Liver (tissue), 3 donors: ENCODE measurements around the gene DRAXIN.

Experiments
- JUND ChIP-seq, 2 donors: IDR thresholded peaks; 2 replicates each; pipeline ENCODE4 v1.6.1; 2016; ENCODE audit warnings: antibody characterized with exemption in 2 of 2
- TF ChIP-seq, protein P1 (sequence below): fragments of 150-350 bp; IDR thresholded peaks from 2 replicates; pipeline ENCODE4 v1.5.1; 2017; ENCODE audit warnings: improper control_type of control experiment, low read depth, low read length; ENCODE audit not compliant: missing input control
- TF ChIP-seq, protein P2 (sequence below): IDR thresholded peaks from 2 replicates; pipeline ENCODE4 v1.6.1; 2016; ENCODE audit warnings: antibody characterized with exemption
- donor health status: healthy.
- donor health status: healthy.

DNA sequence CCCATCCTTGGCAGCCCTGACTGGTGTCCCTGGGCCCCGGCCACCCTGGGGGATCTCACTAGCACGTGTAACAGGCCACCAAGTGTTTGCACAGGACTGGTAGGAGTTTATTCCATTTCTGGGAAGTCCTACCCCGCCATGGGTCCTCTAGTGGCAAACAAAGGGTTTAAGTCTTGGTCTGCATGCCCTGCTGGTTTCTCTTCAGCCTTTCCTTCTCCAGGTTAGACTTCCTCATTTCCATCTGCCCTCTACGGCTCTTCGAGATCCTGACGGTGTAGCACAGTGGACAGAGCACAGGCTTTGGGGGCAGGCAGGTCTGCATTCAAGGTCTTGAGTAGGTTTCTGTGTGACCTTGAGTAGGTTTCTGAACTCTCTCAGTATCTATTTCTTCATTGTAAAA lies 47.3 kb downstream of the DRAXIN start:
- TF ChIP-seq, protein P1, sequence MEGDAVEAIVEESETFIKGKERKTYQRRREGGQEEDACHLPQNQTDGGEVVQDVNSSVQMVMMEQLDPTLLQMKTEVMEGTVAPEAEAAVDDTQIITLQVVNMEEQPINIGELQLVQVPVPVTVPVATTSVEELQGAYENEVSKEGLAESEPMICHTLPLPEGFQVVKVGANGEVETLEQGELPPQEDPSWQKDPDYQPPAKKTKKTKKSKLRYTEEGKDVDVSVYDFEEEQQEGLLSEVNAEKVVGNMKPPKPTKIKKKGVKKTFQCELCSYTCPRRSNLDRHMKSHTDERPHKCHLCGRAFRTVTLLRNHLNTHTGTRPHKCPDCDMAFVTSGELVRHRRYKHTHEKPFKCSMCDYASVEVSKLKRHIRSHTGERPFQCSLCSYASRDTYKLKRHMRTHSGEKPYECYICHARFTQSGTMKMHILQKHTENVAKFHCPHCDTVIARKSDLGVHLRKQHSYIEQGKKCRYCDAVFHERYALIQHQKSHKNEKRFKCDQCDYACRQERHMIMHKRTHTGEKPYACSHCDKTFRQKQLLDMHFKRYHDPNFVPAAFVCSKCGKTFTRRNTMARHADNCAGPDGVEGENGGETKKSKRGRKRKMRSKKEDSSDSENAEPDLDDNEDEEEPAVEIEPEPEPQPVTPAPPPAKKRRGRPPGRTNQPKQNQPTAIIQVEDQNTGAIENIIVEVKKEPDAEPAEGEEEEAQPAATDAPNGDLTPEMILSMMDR: no peak
- TF ChIP-seq, protein P2, sequence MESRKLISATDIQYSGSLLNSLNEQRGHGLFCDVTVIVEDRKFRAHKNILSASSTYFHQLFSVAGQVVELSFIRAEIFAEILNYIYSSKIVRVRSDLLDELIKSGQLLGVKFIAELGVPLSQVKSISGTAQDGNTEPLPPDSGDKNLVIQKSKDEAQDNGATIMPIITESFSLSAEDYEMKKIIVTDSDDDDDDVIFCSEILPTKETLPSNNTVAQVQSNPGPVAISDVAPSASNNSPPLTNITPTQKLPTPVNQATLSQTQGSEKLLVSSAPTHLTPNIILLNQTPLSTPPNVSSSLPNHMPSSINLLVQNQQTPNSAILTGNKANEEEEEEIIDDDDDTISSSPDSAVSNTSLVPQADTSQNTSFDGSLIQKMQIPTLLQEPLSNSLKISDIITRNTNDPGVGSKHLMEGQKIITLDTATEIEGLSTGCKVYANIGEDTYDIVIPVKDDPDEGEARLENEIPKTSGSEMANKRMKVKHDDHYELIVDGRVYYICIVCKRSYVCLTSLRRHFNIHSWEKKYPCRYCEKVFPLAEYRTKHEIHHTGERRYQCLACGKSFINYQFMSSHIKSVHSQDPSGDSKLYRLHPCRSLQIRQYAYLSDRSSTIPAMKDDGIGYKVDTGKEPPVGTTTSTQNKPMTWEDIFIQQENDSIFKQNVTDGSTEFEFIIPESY: no peak
- no peak for TF ChIP-seq JUND (IDR thresholded peaks at IDR 0.05)
